K562 (cell line): ENCODE data around the gene MALAT1. TPM values are rescaled to one million over a fixed set of nuclear protein-coding genes. Genes with fewer than 3 reads are reported as not detected.

Source experiments
- DMBX1 ChIP-seq: fragments of 250-450 bp; sonication (Bioruptor Pico); IDR thresholded peaks from 2 replicates; pipeline ENCODE4 v1.8.0; 2022; ENCODE audit warnings: inconsistent platforms, mild to moderate bottlenecking, moderate library complexity, borderline replicate concordance
- GABPB2 ChIP-seq: fragments of 250-450 bp; sonication (Bioruptor Pico); conservative IDR thresholded peaks from 2 replicates; pipeline ENCODE4 v1.5.1; 2021; ENCODE audit warnings: mild to moderate bottlenecking
- JUND ChIP-seq, 2 experiments: IDR thresholded peaks; 2 replicates in 1 of 2; 3 replicates in 1 of 2; pipeline ENCODE4 v1.6.1; 2011; ENCODE audit warnings: borderline replicate concordance in 2 of 2, low read depth in 2 of 2, low read length in 2 of 2, improper control_type of control experiment in 1 of 2, missing biosample characterization in 1 of 2, missing genetic modification characterization in 1 of 2, missing genetic modification reagents in 1 of 2
- NUFIP1 ChIP-seq: fragments of 450-650 bp; IDR thresholded peaks from 2 replicates; pipeline ENCODE4 v1.6.1; 2018; ENCODE audit not compliant: partially characterized antibody
- PCBP1 ChIP-seq: fragments of 200-400 bp; formaldehyde crosslinking; IDR thresholded peaks from 2 replicates; pipeline ENCODE4 v1.6.1; 2018; ENCODE audit warnings: mild to moderate bottlenecking, low read depth, low read length; ENCODE audit not compliant: poor library complexity, severe bottlenecking
- RAD51 ChIP-seq: fragments of 450-650 bp; IDR thresholded peaks from 2 replicates; pipeline ENCODE4 v1.7.1; 2016; ENCODE audit warnings: low read depth, mild to moderate bottlenecking, borderline replicate concordance
- TCF3 ChIP-seq: sonication (generic); formaldehyde crosslinking; IDR thresholded peaks from 2 replicates; pipeline ENCODE4 v1.4.0; 2020; ENCODE audit warnings: mild to moderate bottlenecking, missing genetic modification reagents
- WHSC1 ChIP-seq: IDR thresholded peaks from one replicate; pipeline ENCODE4 v1.6.1; 2012; ENCODE audit warnings: low read length, control low read depth, inconsistent platforms
- ZNF324 ChIP-seq: fragments of 250-450 bp; sonication (Bioruptor Pico); IDR thresholded peaks from 2 replicates; pipeline ENCODE4 v1.4.0; 2020; ENCODE audit warnings: mild to moderate bottlenecking
- polyA plus RNA-seq, 8 experiments: library from polyadenylated mRNA; depleted of rRNA in 4 of 8; stranded (reverse) in 5 of 8; unstranded in 3 of 8; fragments of >200 nt; fragmentation: Nextera tagmentation in 2 of 8; fragmentation: Illumina TruSeq in 1 of 8; extraction: Ambion mirVana in 2 of 8; extraction: Trizol in 1 of 8; gene quantifications; 2 replicates each; pipeline versions ENCODE4 v1.2.1 to v1.2.3, GENCODE V29; 2011 to 2014; ENCODE audit warnings: inconsistent platforms in 1 of 8, missing spikeins in 1 of 8
- total RNA-seq, 7 experiments: library from RNA; depleted of rRNA in 6 of 7; stranded (reverse); fragments of >200 nt in 6 of 7; fragmentation: Illumina TruSeq in 2 of 7; extraction: Trizol in 2 of 7; gene quantifications; 2 replicates each; pipeline versions ENCODE4 v1.2.1 to v1.2.3, GENCODE V29; 2011 to 2021; ENCODE audit warnings: low replicate concordance in 1 of 7
- TF ChIP-seq, protein P1 (sequence below): fragments of 150-350 bp; conservative IDR thresholded peaks from 2 replicates; pipeline ENCODE4 v1.6.1; 2014; ENCODE audit warnings: low read length
- TF ChIP-seq, protein P2 (sequence below): sonication (generic); formaldehyde crosslinking; IDR thresholded peaks from 2 replicates; pipeline ENCODE4 v1.8.0; 2023; ENCODE audit warnings: missing genetic modification reagents, mild to moderate bottlenecking, borderline replicate concordance
- TF ChIP-seq, protein P3 (sequence below): IDR thresholded peaks from 3 replicates; pipeline ENCODE4 v1.6.1; 2011; ENCODE audit warnings: borderline replicate concordance, mild to moderate bottlenecking, moderate library complexity; ENCODE audit not compliant: insufficient read length; ENCODE audit errors: extremely low read depth
- TF ChIP-seq, protein P4 (sequence below): fragments of 450-650 bp; IDR thresholded peaks from 2 replicates; pipeline ENCODE4 v1.6.1; 2016; ENCODE audit warnings: missing biosample characterization, missing genetic modification characterization

Gene MALAT1
- total and polyA plus RNA-seq, 9 of the 15 experiments (the other 6 are each of a cell fraction or from before 2014, with no cell fraction given): 363 to 8,715 (median 2,351) TPM

DNA sequence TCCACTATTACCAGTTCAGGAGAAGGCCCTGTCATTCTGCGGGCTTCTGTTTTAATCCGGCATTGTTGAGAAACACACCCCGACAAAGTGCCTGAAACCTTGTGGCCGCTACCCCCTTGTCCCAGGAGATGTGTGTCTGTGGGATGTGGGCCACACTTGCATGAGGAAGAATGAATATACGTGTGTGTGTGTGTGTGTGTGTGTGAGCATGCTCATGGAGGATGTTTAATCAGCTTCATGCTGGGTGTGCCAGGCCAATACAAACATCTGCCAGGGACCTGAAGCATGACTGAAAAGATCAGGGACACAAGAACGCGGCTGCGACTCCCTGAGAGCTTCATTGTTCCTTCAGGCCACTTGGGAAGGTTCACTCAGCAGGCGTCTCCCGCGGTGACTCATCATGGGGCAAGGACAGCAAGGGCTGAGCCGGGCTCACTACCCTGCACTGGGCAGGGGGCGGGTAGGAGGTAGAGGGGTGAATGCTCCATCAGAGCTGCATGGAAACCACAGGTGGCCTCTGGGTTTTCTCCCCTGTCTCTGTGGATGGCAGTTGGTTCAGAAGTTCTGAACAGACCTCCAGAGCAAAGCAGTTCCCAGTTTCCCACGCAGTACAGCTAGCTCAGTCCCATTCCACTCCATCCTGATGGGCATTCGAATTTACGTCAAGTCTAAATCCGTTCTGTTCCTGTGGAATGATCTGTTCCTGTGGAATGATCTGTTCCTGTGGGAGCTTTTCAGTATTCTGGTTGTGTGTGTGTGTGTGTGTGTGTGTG, 7.0 kb upstream of the MALAT1 start (continued):
- TF ChIP-seq, protein P1, sequence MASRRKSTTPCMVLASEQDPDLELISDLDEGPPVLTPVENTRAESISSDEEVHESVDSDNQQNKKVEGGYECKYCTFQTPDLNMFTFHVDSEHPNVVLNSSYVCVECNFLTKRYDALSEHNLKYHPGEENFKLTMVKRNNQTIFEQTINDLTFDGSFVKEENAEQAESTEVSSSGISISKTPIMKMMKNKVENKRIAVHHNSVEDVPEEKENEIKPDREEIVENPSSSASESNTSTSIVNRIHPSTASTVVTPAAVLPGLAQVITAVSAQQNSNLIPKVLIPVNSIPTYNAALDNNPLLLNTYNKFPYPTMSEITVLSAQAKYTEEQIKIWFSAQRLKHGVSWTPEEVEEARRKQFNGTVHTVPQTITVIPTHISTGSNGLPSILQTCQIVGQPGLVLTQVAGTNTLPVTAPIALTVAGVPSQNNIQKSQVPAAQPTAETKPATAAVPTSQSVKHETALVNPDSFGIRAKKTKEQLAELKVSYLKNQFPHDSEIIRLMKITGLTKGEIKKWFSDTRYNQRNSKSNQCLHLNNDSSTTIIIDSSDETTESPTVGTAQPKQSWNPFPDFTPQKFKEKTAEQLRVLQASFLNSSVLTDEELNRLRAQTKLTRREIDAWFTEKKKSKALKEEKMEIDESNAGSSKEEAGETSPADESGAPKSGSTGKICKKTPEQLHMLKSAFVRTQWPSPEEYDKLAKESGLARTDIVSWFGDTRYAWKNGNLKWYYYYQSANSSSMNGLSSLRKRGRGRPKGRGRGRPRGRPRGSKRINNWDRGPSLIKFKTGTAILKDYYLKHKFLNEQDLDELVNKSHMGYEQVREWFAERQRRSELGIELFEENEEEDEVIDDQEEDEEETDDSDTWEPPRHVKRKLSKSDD: no peak
- TF ChIP-seq, protein P2, sequence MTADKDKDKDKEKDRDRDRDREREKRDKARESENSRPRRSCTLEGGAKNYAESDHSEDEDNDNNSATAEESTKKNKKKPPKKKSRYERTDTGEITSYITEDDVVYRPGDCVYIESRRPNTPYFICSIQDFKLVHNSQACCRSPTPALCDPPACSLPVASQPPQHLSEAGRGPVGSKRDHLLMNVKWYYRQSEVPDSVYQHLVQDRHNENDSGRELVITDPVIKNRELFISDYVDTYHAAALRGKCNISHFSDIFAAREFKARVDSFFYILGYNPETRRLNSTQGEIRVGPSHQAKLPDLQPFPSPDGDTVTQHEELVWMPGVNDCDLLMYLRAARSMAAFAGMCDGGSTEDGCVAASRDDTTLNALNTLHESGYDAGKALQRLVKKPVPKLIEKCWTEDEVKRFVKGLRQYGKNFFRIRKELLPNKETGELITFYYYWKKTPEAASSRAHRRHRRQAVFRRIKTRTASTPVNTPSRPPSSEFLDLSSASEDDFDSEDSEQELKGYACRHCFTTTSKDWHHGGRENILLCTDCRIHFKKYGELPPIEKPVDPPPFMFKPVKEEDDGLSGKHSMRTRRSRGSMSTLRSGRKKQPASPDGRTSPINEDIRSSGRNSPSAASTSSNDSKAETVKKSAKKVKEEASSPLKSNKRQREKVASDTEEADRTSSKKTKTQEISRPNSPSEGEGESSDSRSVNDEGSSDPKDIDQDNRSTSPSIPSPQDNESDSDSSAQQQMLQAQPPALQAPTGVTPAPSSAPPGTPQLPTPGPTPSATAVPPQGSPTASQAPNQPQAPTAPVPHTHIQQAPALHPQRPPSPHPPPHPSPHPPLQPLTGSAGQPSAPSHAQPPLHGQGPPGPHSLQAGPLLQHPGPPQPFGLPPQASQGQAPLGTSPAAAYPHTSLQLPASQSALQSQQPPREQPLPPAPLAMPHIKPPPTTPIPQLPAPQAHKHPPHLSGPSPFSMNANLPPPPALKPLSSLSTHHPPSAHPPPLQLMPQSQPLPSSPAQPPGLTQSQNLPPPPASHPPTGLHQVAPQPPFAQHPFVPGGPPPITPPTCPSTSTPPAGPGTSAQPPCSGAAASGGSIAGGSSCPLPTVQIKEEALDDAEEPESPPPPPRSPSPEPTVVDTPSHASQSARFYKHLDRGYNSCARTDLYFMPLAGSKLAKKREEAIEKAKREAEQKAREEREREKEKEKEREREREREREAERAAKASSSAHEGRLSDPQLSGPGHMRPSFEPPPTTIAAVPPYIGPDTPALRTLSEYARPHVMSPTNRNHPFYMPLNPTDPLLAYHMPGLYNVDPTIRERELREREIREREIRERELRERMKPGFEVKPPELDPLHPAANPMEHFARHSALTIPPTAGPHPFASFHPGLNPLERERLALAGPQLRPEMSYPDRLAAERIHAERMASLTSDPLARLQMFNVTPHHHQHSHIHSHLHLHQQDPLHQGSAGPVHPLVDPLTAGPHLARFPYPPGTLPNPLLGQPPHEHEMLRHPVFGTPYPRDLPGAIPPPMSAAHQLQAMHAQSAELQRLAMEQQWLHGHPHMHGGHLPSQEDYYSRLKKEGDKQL (CRISPR knock-in tag): no peak
- TF ChIP-seq RAD51 (no peak), PCBP1 (no peak), WHSC1 (no peak), ZNF324 (CRISPR knock-in tag) (no peak), TCF3 (no peak), DMBX1 (CRISPR knock-in tag) (peak; percentile 88), JUND (IDR thresholded peaks at IDR 0.05; ENCODE audit: borderline replicate concordance, low read depth, low read length) (peak; percentile 96), JUND (tag; IDR thresholded peaks at IDR 0.05; ENCODE audit: borderline replicate concordance, low read depth, low read length) (peak; percentile 95; the same call in 2 of the 3 replicates), NUFIP1 (no peak), GABPB2 (CRISPR knock-in tag) (no peak)
- TF ChIP-seq, protein P3, sequence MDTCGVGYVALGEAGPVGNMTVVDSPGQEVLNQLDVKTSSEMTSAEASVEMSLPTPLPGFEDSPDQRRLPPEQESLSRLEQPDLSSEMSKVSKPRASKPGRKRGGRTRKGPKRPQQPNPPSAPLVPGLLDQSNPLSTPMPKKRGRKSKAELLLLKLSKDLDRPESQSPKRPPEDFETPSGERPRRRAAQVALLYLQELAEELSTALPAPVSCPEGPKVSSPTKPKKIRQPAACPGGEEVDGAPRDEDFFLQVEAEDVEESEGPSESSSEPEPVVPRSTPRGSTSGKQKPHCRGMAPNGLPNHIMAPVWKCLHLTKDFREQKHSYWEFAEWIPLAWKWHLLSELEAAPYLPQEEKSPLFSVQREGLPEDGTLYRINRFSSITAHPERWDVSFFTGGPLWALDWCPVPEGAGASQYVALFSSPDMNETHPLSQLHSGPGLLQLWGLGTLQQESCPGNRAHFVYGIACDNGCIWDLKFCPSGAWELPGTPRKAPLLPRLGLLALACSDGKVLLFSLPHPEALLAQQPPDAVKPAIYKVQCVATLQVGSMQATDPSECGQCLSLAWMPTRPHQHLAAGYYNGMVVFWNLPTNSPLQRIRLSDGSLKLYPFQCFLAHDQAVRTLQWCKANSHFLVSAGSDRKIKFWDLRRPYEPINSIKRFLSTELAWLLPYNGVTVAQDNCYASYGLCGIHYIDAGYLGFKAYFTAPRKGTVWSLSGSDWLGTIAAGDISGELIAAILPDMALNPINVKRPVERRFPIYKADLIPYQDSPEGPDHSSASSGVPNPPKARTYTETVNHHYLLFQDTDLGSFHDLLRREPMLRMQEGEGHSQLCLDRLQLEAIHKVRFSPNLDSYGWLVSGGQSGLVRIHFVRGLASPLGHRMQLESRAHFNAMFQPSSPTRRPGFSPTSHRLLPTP: no peak
- TF ChIP-seq, protein P4, sequence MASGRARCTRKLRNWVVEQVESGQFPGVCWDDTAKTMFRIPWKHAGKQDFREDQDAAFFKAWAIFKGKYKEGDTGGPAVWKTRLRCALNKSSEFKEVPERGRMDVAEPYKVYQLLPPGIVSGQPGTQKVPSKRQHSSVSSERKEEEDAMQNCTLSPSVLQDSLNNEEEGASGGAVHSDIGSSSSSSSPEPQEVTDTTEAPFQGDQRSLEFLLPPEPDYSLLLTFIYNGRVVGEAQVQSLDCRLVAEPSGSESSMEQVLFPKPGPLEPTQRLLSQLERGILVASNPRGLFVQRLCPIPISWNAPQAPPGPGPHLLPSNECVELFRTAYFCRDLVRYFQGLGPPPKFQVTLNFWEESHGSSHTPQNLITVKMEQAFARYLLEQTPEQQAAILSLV (tag): 0 out of 2 replicates have a peak, but pooled peaks have one; percentile 36
